Muscle layer of duodenum (tissue), 2 donors: ENCODE results near the gene C11orf87.

Experiments
- H3K27ac ChIP-seq: one replicate; pipeline ENCODE4 v1.7.0; 2013; ENCODE audit warnings: mild to moderate bottlenecking, low read length
- H3K27me3 ChIP-seq: one replicate; pipeline ENCODE4 v1.7.0; 2013; ENCODE audit warnings: low read depth, mild to moderate bottlenecking, control low read depth, low read length
- H3K36me3 ChIP-seq, 2 donors: one replicate each; pipeline ENCODE4 v1.7.0; 2013; ENCODE audit warnings: low read length in 2 of 2, control low read depth in 1 of 2, mild to moderate bottlenecking in 1 of 2; ENCODE audit not compliant: insufficient read depth in 2 of 2, control insufficient read depth in 1 of 2
- H3K4me1 ChIP-seq, 2 donors: one replicate each; pipeline ENCODE4 v1.7.0; 2013; ENCODE audit warnings: low read length in 2 of 2, mild to moderate bottlenecking in 2 of 2, control low read depth in 1 of 2, moderate library complexity in 1 of 2; ENCODE audit not compliant: insufficient read depth in 2 of 2, control insufficient read depth in 1 of 2
- H3K4me3 ChIP-seq, 2 donors: one replicate each; pipeline ENCODE4 v1.7.0; 2013; ENCODE audit warnings: low read length in 2 of 2, low read depth in 1 of 2, mild to moderate bottlenecking in 1 of 2
- H3K9me3 ChIP-seq, 2 donors: one replicate each; pipeline ENCODE4 v1.7.0; 2013; ENCODE audit warnings: low read length in 2 of 2, control low read depth in 1 of 2, mild to moderate bottlenecking in 1 of 2; ENCODE audit not compliant: control insufficient read depth in 1 of 2
- donor health status: healthy.

The C11orf87 gene

GRCh38 chr11:109454857-109455256 is 32.9 kb downstream of the C11orf87 start:
- no peak overlapping the region for H3K27ac ChIP-seq
- H3K4me3 ChIP-seq = no peak overlapping the region
- H3K4me1 ChIP-seq = no peaks in the 10 kb centered on the region
- no peaks in the 10 kb centered on the region for H3K36me3 ChIP-seq
- no peaks in the 10 kb centered on the region for H3K9me3 ChIP-seq
- H3K27me3 ChIP-seq = no peaks in the 10 kb centered on the region
